Ishikawa (cell line): ENCODE results near the gene LRRC8C.

Experiments
- CEBPB ChIP-seq: IDR thresholded peaks from 2 replicates; pipeline ENCODE4 v1.6.1; 2012
- NFIC ChIP-seq: IDR thresholded peaks from 2 replicates; pipeline ENCODE4 v1.6.1; 2012
- RAD21 ChIP-seq: IDR thresholded peaks from 2 replicates; pipeline ENCODE4 v1.6.1; 2012; ENCODE audit warnings: low read depth

- TF ChIP-seq CEBPB: no peak
- no peak for TF ChIP-seq RAD21
- no peak for TF ChIP-seq NFIC
Observed at GRCh38 chr1:89760496-89760895, 127.6 kb downstream of the LRRC8C start.
